DMS53 treated with DMSO at 0.1 percent for 48 hours (cell line): ENCODE measurements around the gene KLHL25.

Experiments
- DNase-seq: peaks from one replicate; lab custom pipeline; 2025; ENCODE audit not compliant: unreplicated experiment; lab: John Stamatoyannopoulos, UW

KLHL25 gene

GRCh38 chr15:85722374-85723152 lies 72.2 kb downstream of the KLHL25 start:
- DNase-seq: no peak

- no peak for DNase-seq
Measured at GRCh38 chr15:85718981-85719380, 75.7 kb downstream of the KLHL25 start.

GRCh38 chr15:85718271-85718971 lies 76.3 kb downstream of the KLHL25 start:
- DNase-seq: no peak

- DNase-seq: no peak
Measured at GRCh38 chr15:85717212-85717611, 77.5 kb downstream of the KLHL25 start.

- DNase-seq: no peak
Measured at GRCh38 chr15:85716261-85716660, 78.5 kb downstream of the KLHL25 start.

- no peak for DNase-seq
Measured at GRCh38 chr15:85711580-85712192, 83.0 kb downstream of the KLHL25 start.

- no peak for DNase-seq
Measured at GRCh38 chr15:85710340-85710842, 84.3 kb downstream of the KLHL25 start.
